CD4-positive, alpha-beta T cell treated with Interleukin-6 at 100 ng/mL for 8 hours (primary cell): ENCODE data around the gene ADAT1.
A peak's percentile ranks its signal among the peaks of the same experiment; 100 is the strongest.

Experiments
- DNase-seq: peaks from one replicate; pipeline ENCODE4 v3.0.0-alpha.2; 2020; ENCODE audit warnings: mixed read lengths, low spot score

The ADAT1 gene

DNA sequence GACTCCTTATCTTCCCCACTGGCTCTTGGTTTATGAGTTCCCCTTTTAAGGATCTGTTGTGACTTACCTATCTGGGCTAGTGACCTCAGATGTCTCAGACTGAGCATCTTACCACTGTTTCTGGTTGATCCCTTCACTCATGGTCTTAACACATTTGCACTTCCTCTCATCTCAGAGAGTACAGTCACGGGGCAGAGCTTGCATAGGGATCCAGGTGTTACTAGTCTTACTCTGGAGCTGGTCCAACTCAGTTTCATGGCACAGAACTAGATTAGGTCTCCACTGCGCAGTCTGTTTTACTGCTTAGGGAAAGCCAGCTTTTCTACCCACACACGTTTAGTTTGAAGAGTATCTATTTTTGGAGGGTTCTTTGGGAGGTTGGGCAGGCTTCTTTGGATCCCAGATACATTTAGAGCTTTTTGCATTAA, 46.7 kb downstream of the ADAT1 start:
- DNase-seq, result no peak

DNA sequence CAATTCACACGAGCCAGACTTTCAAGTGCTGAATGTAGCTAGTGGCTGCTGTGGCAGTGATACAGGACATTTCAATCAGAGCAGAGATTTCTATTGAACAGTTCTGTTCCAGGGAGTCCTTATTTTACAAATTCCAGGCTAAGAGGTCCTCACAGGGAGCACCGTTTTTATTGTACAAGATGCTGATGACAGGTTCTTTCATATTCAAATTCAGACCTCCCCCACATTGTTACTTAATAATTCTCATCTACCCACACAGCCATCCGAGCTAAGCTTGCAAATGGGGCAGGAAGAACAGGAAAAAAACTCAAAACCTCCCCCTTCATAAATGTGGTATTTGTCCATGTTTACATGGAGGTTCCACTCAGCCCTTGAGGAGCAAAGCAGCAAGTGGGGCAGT, 47.1 kb downstream of the ADAT1 start:
- no peak for DNase-seq

GRCh38 chr16:75573955-75574354, 49.1 kb downstream of the ADAT1 start:
- DNase-seq, result no peak

DNA sequence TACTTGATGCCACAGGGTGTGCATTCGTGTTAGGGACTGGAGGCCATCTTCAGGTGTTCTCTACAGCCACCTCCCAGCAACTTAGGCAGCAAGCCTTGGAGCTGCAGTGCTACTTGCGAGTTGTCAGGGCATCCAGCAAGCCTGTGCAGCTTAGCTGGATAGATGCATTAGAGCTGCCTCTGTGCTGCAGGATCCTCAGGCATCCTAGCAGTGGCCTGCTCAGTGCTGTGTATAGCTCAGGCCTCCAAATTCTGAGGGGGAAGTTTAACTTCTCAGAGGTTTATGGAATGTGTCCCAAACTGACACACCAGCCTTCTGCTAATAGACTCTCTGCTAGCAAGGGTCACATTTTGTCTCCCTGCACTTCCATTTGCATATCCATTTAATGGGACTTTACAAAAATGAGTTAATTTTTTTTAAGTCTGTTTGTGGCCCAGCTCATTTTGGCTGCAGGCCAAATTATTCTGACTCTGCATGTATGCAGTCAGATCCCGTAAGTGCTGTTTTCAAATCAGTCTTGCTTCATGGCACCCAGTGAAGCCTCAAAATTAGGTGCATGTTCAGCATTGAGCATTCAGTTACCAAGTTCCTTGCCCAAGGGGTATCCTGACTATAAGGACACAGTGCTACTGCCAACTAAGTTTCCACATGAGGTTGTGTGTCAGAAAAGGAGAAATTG, 50.1 kb downstream of the ADAT1 start:
- no peak for DNase-seq

DNA sequence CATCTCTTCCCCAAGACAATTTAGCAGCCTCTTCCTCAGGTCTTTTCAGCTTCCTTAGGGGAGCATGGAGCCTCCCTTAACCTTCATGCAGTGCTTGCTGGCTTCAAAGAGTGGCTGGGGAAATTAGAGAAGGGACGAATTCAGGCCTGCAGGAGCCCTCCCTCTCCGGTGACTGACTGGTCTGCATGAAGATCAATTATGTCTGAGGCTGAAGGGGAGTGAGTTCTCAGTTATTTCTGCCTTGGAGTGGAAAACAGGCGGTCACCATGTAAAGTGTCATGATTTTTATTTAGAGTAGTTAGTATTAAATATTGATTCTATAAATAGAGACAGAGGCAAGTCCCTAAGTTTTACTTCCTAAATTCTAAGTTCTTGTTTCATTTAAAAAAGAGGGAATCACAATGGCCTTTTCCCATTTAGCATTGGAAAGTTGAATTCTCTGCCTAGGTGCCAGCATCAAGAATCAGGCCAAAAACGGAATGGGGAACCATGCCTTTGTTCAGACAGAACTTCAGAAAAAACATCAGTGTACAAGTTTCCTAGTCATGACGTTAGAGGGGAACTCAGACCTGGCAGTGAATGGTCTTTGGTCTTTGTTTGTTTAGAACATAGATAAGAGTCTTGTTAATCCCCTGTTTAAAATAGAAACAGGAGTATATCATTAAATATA, 52.5 kb downstream of the ADAT1 start:
- no peak for DNase-seq

DNA sequence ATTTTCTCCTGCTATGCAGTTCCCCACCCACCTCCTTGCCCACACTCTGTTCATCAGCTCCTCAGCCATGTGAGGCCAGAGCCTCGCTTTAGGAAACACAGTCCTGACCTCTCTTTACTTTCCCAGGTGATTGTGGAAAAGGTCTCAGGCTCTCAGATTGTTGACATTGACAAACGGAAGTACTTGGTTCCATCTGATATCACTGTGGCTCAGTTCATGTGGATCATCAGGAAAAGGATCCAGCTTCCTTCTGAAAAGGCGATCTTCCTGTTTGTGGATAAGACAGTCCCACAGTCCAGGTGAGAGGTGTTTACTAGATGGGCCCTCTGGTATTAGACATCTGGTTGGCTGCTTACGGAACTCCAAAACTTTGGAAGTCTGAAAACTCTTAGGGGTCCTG, 55.2 kb downstream of the ADAT1 start:
- no peak for DNase-seq

DNA sequence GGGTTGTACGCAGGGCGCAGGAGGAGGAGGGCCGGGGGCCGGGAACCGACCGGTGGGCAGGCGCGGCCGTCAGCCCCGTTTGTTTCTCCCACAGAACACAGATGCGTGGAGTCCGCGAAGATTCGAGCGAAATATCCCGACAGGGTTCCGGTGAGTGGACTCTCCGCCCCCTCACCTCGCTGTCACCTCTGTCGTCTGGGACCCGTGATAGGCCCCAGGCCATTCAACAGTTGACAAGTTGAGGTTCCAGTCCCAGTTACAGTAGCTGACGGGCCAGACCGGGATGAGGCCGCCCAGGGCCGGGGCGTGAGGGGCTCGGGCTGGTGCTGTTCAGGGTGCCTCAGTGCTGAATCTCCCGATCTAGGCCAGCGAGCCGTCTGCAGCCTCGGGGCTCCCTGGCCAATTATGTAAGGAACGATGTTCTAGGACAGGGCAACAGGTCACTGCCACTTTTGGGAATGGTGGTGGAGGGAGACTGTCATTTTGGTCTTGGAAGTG, 56.3 kb downstream of the ADAT1 start:
- no peak for DNase-seq

- peak; percentile 87 for DNase-seq
These were observed 56.9 kb downstream of the ADAT1 start, which contains the start of gene GABARAPL2 for GRCh38 chr16:75566040-75566757. Gene GABARAPL2, plus strand, starts transcription at chr16:75566379. Its CDS starts 108 bp downstream, at chr16:75566487.

GRCh38 chr16:75565640-75566039, 57.4 kb downstream of the ADAT1 start:
- no peak for DNase-seq

DNA sequence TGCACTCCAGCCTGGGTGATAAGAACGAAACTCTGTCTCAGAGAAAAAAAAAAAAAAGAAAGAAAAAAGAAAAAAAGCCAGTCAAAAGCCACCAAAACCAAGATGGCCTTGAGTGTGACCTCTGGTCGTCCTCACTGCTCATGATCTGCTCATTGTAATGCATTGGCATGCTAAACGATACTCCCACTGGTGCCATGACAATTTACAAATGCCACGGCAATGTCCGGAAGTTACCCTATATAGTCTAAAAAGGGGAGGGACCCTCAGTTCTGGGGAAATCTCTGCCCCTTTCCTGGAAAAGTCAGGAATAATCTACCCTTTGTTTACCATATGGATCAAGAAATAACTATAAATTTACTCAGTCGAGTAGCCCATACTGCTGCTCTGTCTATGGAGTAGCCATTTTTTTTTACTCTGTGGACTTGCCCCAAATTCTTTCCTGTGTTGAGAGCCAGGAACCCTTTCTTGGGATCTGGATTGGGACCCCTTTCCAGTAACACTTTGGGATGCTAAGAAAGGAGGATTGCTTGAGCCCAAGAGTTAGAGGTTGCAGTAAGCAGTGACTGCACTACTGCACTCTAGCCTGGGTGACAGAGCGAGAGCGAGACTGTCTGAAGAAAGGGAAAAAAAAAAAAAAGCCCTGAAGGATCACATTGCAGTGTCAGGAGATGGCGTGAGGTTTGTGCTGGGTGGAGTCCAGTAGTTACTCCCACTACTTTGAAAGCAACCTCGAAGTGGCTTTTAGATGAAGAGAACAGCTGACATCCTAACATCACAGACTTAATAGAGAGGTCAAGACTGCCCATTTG, 63.3 kb downstream of the ADAT1 start:
- DNase-seq, result no peak

- DNase-seq, result no peak
These were observed 64.2 kb downstream of the ADAT1 start for GRCh38 chr16:75558846-75559401.

- no peak for DNase-seq
These were observed 66.6 kb downstream of the ADAT1 start for GRCh38 chr16:75556431-75556950.

GRCh38 chr16:75555707-75556430, 67.2 kb downstream of the ADAT1 start, which contains the start of gene TMEM231:
Gene TMEM231, minus strand, starts transcription at chr16:75556252. Its CDS starts 43 bp downstream, at chr16:75556209.
- DNase-seq, result peak; percentile 96

- DNase-seq, result no peak
These were observed 67.8 kb downstream of the ADAT1 start for GRCh38 chr16:75555213-75555706.

- DNase-seq, result no peak
These were observed 70.1 kb downstream of the ADAT1 start for GRCh38 chr16:75552951-75553350.

DNA sequence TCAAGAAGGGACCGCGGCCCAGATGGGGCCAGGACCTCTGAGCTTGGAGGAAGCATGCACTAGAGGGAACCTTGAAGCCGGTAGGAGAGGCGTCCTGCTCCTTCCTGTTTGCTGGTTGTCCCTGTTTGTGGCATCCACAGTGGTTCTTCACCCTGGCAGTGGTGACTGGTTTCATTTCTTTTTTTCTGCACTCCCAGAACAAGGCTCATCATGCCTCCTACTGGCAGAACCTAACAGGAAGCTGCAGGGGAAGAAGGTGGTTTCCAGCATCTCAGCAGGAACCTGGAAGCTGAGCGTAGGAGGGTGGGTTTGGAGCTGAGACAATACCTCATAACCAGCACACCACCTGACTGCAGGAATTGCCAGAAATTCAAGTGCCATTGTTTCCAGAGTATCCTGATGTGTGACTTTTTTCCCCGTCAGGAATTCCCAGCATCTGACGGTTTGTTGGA, 72.8 kb downstream of the ADAT1 start:
- DNase-seq, result peak; percentile 25
